ENCODE results near the gene NAV2.

- TF ChIP-seq TCF4 (CRISPR knock-in tag; IDR thresholded peaks at IDR 0.05; ENCODE audit: borderline replicate concordance), result no peak
- TF ChIP-seq CREB5 (CRISPR knock-in tag; IDR thresholded peaks at IDR 0.05; ENCODE audit: low read depth), result no peak
- no peak for TF ChIP-seq ZNF70 (CRISPR knock-in tag; IDR thresholded peaks at IDR 0.05)
- no peak for TF ChIP-seq RARB (CRISPR knock-in tag; IDR thresholded peaks at IDR 0.05)
- no peak for TF ChIP-seq ESRRG (CRISPR knock-in tag; IDR thresholded peaks at IDR 0.05)
- no peak for TF ChIP-seq CSRNP3 (CRISPR knock-in tag; IDR thresholded peaks at IDR 0.05)
- TF ChIP-seq OSR1 (CRISPR knock-in tag; IDR thresholded peaks at IDR 0.05), result no peak
- no peak for TF ChIP-seq ARNTL (CRISPR knock-in tag; IDR thresholded peaks at IDR 0.05; ENCODE audit: borderline replicate concordance, low read depth)
Measured at GRCh38 chr11:20036626-20037335, 324.1 kb downstream of the NAV2 start.

Data from SK-N-SH treated with all-trans-retinoic acid at 6 μM for 48 hours (cell line).